Stomach (tissue), 9 donors: ENCODE data around the gene EXOC3. TPM values are rescaled to one million over a fixed set of nuclear protein-coding genes. Genes with fewer than 3 reads are reported as not detected.

Experiments
- DNase-seq, 2 donors: peaks; one replicate each; pipeline versions ENCODE4 v3.0.0 to v3.0.0-alpha.2; 2013 to 2019
- H3K27ac ChIP-seq, 5 donors: fragments of 200-600 bp in 4 of 5; sonication (generic) in 4 of 5; one replicate each; pipeline ENCODE4 v1.5.1; 2013 to 2019; ENCODE audit warnings: mild to moderate bottlenecking in 1 of 5, moderate library complexity in 1 of 5
- H3K27me3 ChIP-seq, 3 donors: fragments of 200-600 bp; sonication (generic); one replicate each; pipeline ENCODE4 v1.5.1; 2017 to 2019; ENCODE audit warnings: mixed run types in 1 of 3
- H3K36me3 ChIP-seq, 4 donors: fragments of 200-600 bp; sonication (generic); 1 replicate in 3 of 4; 2 replicates in 1 of 4; pipeline ENCODE4 v1.5.1; 2016 to 2019
- H3K4me1 ChIP-seq, 4 donors: fragments of 200-600 bp; sonication (generic); one replicate each; pipeline ENCODE4 v1.5.1; 2016 to 2019
- H3K4me3 ChIP-seq, 4 donors: fragments of 200-600 bp; sonication (generic) in 3 of 4; one replicate each; pipeline ENCODE4 v1.5.1; 2016 to 2019; ENCODE audit warnings: mild to moderate bottlenecking in 1 of 4
- H3K9me3 ChIP-seq, 4 donors: fragments of 200-600 bp; sonication (generic); one replicate each; pipeline ENCODE4 v1.5.1; 2016 to 2019
- CTCF ChIP-seq, 7 experiments: fragments of 450-650 bp in 4 of 7; fragments of 200-600 bp in 3 of 7; sonication (generic) in 3 of 7; IDR thresholded peaks; one replicate each; pipeline ENCODE4 v1.5.1; 2016 to 2019; ENCODE audit warnings: antibody characterized with exemption in 7 of 7, control low read depth in 2 of 7, mild to moderate bottlenecking in 1 of 7
- EP300 ChIP-seq: sonication (generic); formaldehyde crosslinking; IDR thresholded peaks from one replicate; pipeline ENCODE4 v1.6.1; 2017; ENCODE audit warnings: antibody characterized with exemption
- POLR2A ChIP-seq, 4 donors: fragments of 450-650 bp; IDR thresholded peaks; one replicate each; pipeline ENCODE4 v1.6.1; 2016; ENCODE audit warnings: antibody characterized with exemption in 4 of 4, control low read depth in 2 of 4, mild to moderate bottlenecking in 1 of 4, moderate library complexity in 1 of 4
- POLR2AphosphoS5 ChIP-seq, 3 donors: sonication (generic); formaldehyde crosslinking; IDR thresholded peaks; one replicate each; pipeline ENCODE4 v1.6.1; 2016; ENCODE audit warnings: antibody characterized with exemption in 3 of 3
- WGBS, 5 donors: extraction: QIAGEN DNeasy Blood & Tissue Kit in 3 of 5; methylation state at CpG; one replicate each; pipeline versions ENCODE4 v1.1.5 to v1.1.7; 2013 to 2018; 5-methylcytosine and 5-hydroxymethylcytosine counted together
- intact Hi-C: fragments of 100-400 bp; cut with DNase I; formaldehyde crosslinking; loops from one replicate; pipeline ENCODE4 v1.15.1; 2023; ENCODE audit warnings: low total_unique reads
- polyA plus RNA-seq, 3 donors: library from polyadenylated mRNA; stranded (reverse); fragments of 200-250 nt; gene quantifications; one replicate each; pipeline ENCODE4 v1.2.3, GENCODE V29; 2013
- total RNA-seq, 5 donors: library from RNA; depleted of rRNA; stranded (reverse); fragments of >200 nt; gene quantifications; one replicate each; pipeline versions ENCODE4 v1.1.0 to v1.2.3, GENCODE V29; 2014 to 2016
- donor health status: healthy with polysubstance abuse.
- donor health status: Bipolar disorder and iron deficiency.
- donor health status: healthy.

Gene EXOC3
- total and polyA plus RNA-seq, 8 donors, result 29.9 to 133 (median 59.3) TPM

- Histone ChIP-seq H3K9me3 (no peaks in the 10 kb centered on the region), H3K4me1 (no peaks in the 10 kb centered on the region), H3K27ac (no peak overlapping the region), H3K36me3 (no peaks in the 10 kb centered on the region), H3K27me3 (peaks cover 0 to 18% (median 0%) of the 10 kb centered on the region in 3 donors), H3K4me3 (no peak overlapping the region)
- 81 to 91% (median 87%) methylated on average over 11 of the region's 11 CpGs for WGBS, 5 donors
- peak in 1 of 2 donors; percentile 21 for DNase-seq
- TF ChIP-seq POLR2AphosphoS5 (IDR thresholded peaks at IDR 0.05) (no peak), EP300 (no peak), POLR2A (IDR thresholded peaks at IDR 0.05) (no peak), CTCF (IDR thresholded peaks at IDR 0.05) (no peak)
- intact Hi-C loops, result no loop called here
These were observed 14.8 kb upstream of the EXOC3 start for GRCh38 chr5:428219-428618.

GRCh38 chr5:428754-429452 is 14.1 kb upstream of the EXOC3 start:
- Histone ChIP-seq H3K9me3 (no peaks in the 10 kb centered on the region), H3K27me3 (peaks cover 0 to 24% (median 0%) of the 10 kb centered on the region in 3 donors), H3K4me1 (no peaks in the 10 kb centered on the region), H3K27ac (no peak overlapping the region), H3K4me3 (no peak overlapping the region), H3K36me3 (no peaks in the 10 kb centered on the region)
- no peak for TF ChIP-seq POLR2AphosphoS5 (IDR thresholded peaks at IDR 0.05)
- TF ChIP-seq EP300, result no peak
- no peak for TF ChIP-seq POLR2A (IDR thresholded peaks at IDR 0.05)
- TF ChIP-seq CTCF (IDR thresholded peaks at IDR 0.05), result no peak
- peak in 1 of 2 donors; percentile 20 for DNase-seq
- intact Hi-C loops, result no loop called here
- 66 to 84% (median 81%) methylated on average over 15 to 22 of the region's 22 CpGs for WGBS, 5 donors

- no peaks in the 10 kb centered on the region for H3K9me3 ChIP-seq
- peaks cover 0 to 29% (median 0%) of the 10 kb centered on the region in 3 donors for H3K27me3 ChIP-seq
- whole genome bisulfite sequencing, 5 donors, result 56 to 81% (median 72%) methylated on average over 16 to 35 of the region's 35 CpGs
- H3K36me3 ChIP-seq, result no peaks in the 10 kb centered on the region
- TF ChIP-seq POLR2A (IDR thresholded peaks at IDR 0.05) (no peak), CTCF (IDR thresholded peaks at IDR 0.05) (no peak), POLR2AphosphoS5 (IDR thresholded peaks at IDR 0.05) (no peak), EP300 (no peak)
- no peaks in the 10 kb centered on the region for H3K4me1 ChIP-seq
- H3K27ac ChIP-seq, result no peak overlapping the region
- intact Hi-C loops, result no loop called here
- DNase-seq, result peak; percentile 23 to 60
- H3K4me3 ChIP-seq, result no peak overlapping the region
These were observed 13.4 kb upstream of the EXOC3 start for GRCh38 chr5:429453-430188.

GRCh38 chr5:430214-430925 is 12.6 kb upstream of the EXOC3 start:
- H3K9me3 ChIP-seq, result no peaks in the 10 kb centered on the region
- peak in 1 of 2 donors; percentile 17 for DNase-seq
- intact Hi-C loops, result no loop called here
- WGBS, 5 donors, result 82 to 85% (median 83%) methylated on average over 23 to 25 of the region's 25 CpGs
- peaks cover 0 to 31% (median 0%) of the 10 kb centered on the region in 3 donors for H3K27me3 ChIP-seq
- no peaks in the 10 kb centered on the region for H3K36me3 ChIP-seq
- no peaks in the 10 kb centered on the region for H3K4me1 ChIP-seq
- TF ChIP-seq EP300 (no peak), CTCF (IDR thresholded peaks at IDR 0.05) (no peak), POLR2AphosphoS5 (IDR thresholded peaks at IDR 0.05) (no peak)
- H3K27ac ChIP-seq, result no peak overlapping the region
- no peak overlapping the region for H3K4me3 ChIP-seq
